GM21367 (cell line): ENCODE results near the gene TCEANC.
A peak's percentile ranks its signal among the peaks of the same experiment; 100 is the strongest.

Experiments
- ATAC-seq: cut with Tn5 transposase; IDR thresholded peaks from one replicate; pipeline ENCODE4 v1.9.1; 2021; ENCODE audit not compliant: unreplicated experiment

The TCEANC gene

DNA sequence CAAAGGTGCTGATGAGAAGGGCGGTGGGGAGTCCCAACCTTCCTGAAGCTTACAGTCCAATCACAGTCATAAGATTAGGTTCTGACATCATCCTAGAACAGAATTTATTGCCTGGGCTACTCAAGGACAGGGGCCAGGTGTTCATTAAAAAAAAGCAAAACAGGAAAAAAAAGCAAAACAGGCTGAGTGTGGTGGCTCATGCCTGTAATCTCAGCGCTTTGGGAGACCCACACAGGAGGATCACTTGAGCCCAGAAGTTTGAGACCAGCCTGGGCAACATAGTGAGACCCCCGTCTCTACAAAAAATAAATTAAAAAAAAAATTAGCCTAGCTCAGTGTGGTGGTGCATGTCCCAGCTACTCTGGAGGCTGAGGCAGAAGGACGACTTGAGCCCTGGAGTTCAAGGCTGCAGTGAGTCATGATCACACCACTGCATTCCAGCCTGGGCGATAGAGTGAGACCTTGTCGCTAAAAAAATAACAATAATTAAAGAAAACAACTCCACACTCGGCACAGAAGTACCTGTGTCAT is 39.0 kb downstream of the TCEANC start:
- ATAC-seq: no peak

DNA sequence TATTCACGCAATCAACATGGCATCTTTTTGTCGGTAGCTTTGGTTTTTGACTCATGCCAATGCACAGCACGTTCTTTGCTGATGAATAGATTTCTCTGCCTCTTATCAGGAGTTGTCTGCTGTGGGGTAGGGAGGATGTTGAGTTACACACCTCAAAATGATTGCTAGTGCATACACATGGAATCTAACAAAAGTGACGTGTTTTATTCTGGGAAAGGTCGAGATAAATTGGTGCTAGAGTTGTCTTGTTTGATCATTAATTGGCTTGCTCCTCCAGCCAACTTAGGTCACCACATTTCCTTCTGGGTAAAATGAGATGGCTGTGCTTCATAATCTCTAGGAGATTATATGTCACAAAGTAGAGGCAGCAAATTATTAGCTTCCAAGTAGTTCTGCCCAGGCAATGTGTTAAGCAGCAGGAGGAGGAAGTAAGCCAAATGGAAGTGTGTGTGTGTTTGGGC is 39.9 kb downstream of the TCEANC start:
- no peak for ATAC-seq

DNA sequence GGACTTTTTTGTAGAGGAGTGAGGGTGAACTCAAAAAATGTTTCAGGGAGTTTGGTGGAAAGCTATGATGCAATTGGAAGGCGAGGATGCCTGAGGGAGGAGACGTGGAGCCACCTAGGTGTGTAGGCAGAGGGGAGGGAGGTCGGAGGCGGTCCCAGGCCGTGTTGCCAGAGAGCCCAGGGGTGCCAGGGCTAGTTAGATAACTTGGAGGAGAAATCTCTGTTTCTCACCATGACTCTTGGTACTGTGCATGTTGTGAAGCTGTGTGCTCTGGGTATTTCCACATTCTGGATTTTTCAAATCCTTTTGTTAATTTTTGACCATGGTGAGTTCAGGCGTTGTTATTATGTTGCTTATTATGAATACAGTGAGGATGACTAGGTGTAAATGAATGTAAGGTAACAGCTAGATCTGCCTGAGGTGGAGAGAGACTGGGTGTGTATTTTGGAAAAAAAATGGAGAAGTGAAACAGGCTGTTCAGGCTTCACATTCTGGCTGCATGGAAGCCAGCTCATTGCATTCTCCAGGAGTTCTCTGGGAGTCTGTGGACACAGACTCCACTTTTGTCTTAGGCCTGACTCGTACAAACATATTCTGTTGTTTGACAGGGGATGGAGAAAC is 40.5 kb downstream of the TCEANC start:
- ATAC-seq: no peak

DNA sequence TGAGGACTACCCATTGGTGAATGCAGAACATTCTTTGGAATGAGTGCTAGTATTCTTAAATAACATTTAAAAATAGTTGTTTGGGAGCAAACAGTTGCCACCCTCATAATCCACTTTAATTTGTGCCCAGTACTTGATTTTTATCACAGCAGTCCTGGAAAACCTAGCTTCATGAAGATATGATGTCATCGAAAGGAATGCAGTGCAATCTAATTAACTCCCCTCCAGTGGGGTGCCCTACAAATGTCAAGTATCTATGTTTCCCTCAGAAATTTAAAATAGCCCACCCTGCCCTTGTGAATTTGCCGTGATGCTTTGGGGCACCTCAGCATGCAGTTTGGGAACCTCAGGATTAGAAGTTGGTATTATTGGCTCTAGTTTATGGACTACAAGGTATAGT is 41.4 kb downstream of the TCEANC start:
- no peak for ATAC-seq

DNA sequence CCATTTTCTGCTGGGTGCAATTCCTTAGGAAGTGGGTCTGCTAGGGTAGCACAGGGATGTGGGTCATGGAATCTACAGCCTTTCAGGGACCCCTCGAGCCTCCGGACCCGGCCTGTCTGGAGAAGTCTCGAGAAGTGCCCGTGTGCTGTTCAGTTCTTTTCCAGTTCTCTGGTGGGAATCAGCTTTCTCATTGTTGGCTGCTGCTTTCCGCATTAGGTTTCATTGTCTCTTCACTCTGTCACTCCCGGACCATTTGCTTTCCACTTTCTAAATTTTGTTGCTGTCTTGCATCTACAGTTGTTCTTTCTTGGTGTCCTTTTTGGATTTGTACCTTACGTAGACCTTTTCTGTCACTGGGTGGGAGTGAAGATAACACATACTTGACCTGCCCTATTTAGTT is 42.0 kb downstream of the TCEANC start:
- no peak for ATAC-seq

DNA sequence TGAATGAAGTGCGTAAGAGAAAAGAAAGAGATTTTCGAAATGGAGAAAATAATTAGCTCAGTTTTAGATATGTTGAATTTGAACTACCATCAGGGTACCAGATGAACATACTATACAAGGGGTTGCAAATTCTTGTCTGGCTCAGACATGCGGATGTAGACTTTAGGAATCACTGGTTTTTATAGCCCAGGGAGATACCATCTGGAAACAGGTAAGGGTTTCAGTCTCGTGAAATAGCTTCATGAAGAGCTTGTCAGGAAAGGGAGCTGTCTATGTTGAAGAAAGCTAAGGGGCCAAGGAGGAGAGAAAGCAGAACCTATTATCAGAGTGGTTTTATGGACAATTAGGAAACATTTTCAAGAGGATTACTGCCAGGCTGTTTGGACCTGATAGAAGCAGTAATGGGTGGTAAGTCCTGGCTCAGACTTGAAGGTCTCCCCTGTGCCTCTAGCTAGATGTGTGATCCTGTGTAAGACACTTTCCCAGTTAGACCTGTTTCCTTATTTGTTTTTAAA is 42.7 kb downstream of the TCEANC start:
- ATAC-seq: no peak

DNA sequence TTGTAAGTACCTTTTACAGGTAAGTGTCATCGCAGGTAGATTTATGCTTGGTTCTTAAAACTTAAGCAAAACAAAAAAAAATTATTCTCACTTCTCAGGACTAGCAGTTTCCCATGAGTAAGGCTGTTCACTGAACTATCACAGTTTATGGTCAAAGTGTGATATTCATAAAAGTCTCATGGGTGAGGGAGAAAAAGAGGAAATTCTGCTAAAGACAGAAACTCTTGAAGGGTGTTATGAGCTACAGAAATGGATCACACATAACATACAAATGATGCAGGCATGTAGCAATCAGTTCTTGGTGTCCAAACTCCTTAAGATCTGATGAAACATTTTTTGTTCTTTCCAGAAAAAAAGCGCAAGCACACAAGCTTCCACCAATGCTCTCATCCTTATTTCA is 44.5 kb downstream of the TCEANC start:
- peak; percentile 39 for ATAC-seq

DNA sequence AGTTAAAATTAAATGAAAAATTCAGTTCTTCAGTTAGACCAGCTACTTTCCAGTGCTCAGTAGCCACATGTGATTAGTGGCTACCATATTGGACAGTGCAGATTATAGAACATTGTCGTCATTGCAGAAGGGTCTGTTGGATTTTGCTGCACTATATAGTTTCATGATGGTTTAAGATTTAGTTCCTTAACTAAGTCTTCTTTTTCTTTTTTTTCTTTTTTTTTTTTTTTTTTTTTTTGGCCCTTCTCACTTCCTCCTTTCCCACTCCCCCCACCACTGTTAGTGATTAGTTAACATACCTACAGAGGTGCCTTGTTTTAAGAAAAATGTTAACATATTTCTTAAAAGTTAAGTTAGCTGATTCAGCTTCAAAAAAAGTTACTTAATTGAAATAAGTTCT is 45.0 kb downstream of the TCEANC start:
- no peak for ATAC-seq

DNA sequence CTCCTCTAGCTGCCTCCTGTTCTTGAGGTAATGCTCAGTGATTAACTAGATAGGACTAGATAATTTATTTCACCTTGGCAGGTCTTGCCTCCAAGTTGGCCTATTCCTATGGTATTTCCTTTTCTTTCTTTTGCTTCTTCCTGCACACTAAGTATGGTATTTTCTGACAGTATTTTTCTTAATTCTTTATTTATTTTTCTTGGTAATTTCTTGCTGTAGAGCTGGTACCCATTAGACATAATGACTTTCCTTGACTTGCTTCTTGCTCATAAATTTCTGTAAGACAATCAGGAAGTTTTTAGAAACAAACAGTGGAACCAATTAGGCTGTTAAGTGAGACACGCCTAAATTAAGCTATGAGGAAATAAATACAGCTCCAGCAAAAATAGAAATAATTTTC is 45.5 kb downstream of the TCEANC start:
- ATAC-seq: no peak

DNA sequence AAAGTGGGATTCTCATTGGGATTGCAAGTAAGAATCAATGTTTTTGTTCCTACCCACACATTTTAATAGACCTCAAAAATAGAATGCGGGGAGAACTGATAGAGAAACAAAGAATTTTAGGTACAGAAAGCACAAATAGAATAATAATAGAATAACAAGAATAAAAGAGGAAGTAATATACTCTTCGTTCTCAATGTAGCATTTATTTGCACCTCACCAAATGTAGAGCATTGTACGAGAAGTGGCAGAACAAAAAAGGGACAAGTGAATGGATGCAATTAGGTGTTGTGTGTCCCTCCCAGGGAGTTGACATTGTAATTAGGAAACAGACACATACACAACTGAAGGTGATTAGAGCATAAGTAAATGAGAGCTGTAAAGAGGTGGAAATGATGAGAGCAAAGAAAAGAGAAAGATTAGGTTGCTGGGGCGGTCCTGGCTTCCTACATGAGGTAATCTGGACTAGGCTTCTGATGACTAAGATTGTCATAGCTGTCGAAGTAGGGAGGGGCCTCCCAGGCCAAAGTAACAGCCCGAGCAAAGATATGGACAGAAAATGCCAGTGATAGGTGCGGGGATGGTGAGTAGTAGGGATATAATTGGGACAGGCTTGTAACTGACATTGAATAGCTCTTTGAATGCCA is 46.4 kb downstream of the TCEANC start:
- peak; percentile 38 for ATAC-seq

DNA sequence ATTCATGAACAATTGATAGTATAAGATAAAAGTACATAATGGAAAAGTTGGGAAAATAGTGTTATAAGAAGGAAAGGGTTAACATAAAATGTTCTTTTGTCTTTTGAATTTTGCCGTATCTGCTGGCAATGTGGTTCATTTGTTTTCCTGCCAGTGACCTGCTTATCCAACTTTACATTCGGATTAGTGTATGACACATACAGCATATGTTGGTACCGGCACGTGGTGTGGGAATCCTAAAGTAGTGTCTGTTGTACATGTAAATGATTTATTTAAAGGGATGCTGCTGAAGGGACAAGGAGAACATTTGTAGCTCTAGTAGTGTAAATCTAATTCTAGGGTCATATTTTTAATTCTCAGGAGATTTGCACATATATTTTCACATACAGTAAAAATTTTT is 47.4 kb downstream of the TCEANC start:
- no peak for ATAC-seq

DNA sequence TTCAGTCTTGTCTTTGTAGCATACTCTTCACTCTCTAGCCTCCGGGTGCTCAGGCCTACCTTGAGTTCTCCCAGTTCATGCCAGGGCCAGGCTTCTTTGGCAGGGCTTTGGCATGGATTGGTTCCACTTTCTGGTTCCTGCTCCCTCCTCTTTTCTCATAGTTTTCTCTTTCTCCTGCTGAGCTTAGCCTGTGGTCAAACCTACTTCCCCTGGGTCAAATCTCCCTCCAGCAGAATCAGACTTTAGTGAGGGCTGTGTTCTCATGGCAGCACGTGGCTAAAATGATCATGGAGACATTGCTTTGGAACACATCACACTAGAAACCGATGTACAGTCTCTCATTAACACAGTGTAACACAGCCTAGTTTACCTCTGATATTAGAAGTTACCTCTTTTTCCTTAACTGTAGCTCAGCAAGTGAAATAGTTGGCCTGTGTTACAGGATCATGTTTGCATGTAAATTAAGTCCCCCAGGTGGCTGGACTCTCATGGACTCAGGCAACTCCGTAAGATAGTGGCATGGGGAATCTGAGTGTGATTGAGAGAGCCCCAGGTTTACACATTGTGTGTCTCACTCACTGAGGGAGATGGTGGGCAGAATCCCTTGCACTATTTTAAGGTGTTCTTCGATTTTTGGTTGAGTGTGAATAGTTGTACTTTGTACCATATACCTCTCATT is 49.3 kb downstream of the TCEANC start:
- no peak for ATAC-seq

DNA sequence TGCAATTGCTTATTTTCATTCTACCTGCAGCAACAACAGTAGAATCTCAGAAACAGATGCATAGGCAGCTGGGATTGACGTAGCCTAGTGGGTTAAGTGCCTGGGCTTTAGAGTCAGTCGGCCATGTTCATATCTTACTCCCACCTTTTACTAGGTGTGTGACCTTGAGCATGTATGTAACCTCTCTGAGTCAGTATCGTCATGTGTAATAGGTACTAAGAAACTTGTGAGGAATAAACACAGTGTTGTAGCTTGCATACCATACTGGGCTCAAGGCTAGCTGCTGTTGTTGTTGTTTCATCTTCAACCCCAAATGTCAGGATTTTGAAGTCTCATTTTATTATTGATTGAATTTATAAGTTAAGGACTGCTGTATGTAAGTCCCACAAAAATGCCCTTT is 50.2 kb downstream of the TCEANC start:
- no peak for ATAC-seq

DNA sequence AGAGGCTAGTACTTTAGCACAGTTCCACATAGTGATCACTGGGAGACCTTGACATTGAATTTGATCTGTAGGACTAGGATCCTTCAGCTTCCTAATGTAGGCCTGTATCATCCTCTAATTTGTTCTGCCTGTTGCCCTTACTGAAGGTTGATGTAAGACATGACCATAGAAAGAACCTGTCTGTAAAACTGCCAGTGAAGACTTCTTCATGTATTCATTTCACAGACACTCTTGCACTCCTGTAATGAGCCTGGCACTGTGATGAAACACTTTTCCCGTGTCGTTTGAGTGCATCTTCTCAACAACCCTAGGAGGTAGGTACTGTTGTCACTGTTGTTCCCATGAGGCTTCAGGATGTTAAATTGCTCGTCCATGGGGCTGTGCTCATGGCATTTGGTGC is 50.6 kb downstream of the TCEANC start:
- ATAC-seq: no peak

DNA sequence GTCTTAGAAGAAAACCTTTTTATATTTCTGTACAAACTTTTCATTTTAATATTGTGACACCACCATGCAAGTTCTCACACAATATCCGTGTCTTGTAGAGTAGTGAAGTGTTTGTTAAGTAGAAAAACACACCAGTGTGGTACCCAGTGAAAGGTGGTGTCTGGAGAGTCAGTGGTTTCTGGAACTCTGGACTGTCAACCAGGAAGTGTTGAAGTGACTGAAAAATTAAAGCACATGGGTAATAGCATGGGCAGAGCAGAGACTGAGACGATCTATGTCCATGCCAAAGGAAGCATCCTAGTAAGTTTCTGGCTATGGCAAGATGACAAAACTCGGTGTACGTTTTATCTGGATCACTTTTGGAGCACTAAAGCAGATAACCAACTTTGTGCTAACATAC is 58.2 kb downstream of the TCEANC start:
- no peak for ATAC-seq
